Stimulated activated CD8-positive, alpha-beta memory T cell treated with anti-CD3 and anti-CD28 coated beads, Interleukin-15, amount 100 ng/mL, for 1 hour (primary cell): ENCODE results near the gene SETBP1.

Source experiments
- DNase-seq: peaks from one replicate; pipeline ENCODE4 v3.0.0-alpha.2; 2020; ENCODE audit warnings: low read depth

The SETBP1 gene

DNA sequence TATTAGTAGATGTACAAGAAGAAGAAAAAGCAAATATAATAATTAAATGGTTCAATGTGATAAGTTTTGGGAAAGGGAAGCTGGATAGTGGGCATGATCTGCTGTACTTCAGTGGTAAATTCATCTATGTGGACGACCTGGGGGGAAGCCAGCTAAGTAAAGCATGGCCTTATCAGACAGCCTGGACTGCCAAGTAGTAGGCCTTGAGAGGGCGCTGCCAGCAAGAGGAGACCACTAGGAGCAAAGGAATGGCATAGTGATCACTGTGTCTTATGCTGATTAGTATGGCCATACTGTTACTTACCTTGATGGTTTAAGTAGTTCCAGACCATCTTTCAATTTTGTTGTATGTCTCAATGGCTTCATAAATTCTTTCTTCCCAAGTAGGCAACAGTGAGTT lies 287.6 kb downstream of the SETBP1 start:
- DNase-seq, result no peak

DNA sequence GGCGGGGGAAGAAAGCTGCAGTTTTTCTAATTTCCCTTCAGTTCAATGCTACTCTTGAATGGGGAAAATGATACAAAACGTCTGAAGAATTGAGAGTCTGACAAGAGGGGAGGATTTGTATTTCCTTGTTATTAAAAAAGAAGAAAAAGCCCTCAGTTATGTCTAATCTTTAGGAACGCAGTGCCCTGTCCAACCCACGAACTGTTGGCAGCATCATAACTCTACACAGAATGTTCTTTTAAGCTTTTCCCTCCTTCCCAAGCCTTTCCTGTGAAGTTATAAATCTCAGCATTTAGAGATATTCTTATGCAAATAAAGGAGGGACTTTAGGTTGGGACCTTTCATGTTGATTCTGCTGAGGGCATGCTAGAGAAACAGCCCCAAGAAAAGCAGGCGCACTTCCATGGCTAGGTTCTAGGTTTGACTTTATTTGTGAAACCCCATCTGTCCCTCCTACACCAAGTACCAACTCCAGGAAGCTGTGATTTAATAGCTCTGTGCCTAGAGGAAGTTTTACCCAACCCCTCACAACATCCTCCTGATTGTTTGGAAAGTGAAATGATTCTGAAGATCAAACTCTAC lies 288.6 kb downstream of the SETBP1 start:
- DNase-seq, result no peak

DNA sequence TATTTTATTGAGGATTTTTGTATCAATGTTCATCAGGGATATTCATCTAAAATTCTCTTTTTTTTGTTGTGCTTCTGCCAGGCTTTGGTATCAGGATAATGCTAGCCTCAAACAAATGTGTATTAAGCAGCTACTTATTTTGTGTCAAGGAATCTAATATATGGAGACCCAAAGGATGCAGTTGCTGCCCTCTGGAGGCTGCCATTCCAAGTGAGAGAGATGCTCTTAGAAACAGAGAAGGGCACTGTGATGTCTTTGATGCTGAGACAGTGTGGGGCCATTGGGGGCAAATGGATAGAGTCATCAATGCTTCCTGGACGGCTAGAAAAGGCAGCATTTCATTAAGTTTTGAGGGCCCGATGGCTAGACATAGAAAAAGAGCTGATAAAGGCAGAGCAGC lies 292.6 kb downstream of the SETBP1 start:
- no peak for DNase-seq

DNA sequence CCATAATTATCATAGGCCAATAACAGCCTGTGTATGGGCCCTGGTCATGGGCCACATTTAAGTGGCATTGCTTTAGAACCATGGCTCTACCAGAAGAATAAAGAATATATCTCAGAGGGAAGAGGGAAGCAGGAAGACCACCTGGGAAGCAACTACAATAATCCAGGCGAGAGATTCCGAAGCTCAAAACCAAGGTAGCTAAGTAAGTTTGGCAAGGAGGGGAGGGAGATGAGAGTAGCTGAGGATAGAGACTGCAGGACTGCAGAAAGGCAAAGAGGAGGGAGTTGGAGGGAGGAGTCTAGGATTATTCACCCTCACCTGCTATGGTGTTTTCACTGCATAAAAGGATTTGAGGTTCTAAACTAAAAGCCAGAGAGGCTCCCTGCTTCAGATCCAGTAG lies 293.5 kb downstream of the SETBP1 start:
- no peak for DNase-seq

DNA sequence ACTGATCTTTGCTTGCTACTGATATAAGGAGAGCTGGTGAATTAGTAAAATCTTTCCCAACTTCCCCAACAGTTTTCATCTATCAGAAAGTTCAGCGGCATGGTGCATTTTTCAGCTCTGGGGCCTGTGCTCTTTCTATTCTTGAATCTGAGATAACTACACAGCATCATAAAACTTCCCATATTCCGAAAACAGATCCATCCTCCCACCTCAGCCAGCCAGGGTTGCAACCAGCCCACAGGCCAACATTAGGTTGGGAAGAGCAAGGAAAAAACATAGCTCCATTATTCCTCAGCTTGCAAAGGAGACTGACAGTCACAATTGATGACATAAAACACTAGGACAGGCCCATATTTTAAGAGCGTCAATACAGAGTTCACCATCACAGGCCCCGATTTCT lies 297.2 kb downstream of the SETBP1 start:
- no peak for DNase-seq

DNA sequence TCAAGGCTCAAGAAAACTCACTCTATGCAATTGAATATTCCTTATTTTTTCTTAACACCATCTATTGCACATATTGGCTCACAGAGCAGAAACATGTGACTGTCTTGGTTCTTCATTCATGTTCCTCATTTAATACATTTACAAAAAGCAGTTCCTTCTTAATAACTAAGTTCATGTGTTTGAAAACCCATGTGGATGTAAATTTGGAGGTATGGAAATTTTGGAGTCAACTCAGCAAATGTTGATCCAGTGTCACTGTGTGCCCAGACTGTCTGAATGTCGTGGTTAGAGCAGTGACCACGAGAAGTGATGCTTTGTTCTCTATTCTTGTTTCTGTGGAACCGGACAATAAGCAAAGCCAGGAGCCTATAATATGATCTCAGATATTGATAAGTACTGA lies 299.1 kb downstream of the SETBP1 start:
- no peak for DNase-seq

DNA sequence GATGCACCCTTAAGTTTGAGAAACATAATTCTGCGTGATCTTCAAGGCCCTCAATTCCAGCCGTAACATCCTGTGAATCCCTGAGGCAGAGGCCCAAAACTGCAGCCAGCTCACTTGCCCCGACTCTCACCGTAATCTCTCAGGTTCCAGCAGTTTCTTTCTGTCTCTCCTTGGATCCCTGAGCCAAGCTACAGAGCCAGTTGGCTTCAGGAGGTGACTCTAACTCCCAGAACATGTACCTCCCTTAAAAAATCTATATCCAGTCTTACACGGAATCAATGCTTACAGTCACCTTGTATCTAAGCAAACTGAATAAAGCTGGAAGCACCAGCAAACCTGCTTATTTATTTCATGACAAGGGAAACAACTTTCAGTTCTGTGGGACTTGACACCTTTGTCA lies 300.4 kb downstream of the SETBP1 start:
- DNase-seq, result no peak

DNA sequence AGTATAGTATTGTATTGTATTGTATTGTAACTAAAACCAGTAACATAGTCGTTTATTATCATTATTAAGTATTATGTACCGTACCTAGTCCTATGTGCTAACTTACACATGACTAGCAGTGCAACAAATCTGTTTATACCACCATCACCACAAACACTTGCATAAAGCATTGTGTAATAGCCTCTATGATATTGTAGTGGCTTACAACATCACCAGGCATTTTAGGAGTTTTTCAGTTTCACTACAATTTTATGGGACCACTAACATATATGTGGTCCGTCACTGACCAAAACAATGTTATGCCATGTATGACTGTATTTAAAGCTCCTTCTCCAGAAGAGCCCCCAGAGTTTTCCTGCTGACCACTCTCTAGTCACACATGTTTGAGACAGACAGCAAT lies 306.2 kb downstream of the SETBP1 start:
- no peak for DNase-seq

DNA sequence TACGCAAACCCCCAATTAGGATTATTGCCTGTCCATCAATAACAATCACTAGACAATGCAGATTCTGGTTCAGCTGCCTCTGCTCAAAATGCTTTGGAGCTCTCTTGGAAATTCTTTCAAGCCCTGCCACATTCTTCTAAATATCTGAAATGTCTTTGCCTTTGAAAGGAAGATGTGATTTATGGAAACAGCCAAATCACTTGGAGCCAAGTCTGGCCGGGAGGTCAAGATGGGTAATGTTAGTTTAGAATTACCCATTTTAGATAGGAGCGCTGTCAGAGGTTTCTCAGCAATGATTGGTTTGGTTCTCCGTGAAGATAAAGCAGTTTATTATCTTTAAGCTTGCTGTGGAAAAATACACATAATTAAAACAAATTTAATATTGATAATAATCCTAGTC lies 306.7 kb downstream of the SETBP1 start:
- DNase-seq, result no peak

DNA sequence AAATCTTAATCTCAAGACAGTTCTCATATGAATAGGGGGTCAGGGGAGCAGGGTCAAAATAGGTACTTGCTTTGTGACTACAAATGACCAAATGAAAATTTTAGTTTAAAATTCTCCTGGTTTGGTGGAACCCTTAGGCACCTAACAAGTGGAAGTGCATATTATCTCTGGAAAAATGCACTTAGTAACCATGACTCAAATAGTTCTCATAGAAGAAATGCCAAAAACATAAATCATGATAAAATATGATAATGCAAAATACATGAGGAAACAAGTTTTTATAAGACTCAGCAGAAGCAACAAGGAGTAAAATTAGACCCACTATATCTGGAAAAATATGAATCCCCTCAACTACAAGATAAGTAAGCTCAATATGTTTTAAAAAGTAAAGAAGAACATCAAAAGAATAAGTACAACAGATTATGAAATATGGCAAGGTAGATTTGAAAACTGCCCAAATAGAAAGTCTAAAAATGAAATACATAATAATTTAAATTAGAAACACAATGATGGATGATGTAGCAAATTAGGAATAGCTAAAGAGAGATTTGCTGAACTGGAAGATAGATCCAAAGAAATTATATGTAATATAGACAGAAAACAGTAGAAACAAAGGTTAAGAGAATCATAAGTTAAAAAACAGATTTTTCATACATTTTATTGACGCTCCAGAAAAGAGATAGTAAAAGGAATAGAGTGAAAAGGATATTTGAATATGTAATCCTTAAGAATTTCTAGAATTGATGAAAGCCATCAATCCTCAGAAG lies 308.3 kb downstream of the SETBP1 start:
- DNase-seq, result no peak

DNA sequence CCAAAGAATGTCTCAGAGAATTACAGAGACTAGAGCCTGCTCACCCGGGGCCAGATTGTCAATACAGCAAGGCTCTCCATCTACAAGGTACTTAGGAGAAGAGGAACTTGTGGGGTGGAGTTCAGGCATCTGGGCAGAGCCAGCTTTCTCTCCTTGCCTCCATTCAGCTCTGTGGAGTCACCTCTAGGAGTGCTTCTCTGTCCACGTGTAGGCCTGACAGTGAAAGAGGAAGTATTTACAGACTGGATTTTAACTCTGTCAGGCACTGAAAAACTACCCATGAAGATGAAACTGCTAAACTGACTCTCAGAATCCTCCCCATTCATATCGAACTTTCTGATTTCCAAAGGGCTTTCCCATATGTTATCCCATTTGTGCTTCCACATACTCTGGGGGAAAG lies 315.6 kb downstream of the SETBP1 start:
- DNase-seq, result no peak

DNA sequence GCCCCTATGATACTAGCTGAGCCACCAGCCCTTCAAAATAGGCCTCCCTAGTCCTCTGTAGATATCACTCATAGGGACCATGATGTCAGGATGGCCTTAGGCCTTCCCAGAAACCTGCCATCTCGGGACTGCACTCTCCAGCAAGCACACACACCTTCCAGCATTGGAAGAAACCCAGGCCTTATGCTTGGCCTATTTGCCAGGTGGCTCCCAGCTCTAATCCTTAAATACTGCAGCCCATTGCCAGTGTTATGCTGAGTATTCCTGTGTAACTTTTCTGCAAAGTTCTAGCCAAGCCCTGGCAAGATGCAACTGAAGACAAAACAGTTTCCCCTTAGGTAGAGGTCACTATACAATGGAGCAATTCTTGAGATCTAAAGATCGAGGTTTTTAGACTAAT lies 316.5 kb downstream of the SETBP1 start:
- no peak for DNase-seq

DNA sequence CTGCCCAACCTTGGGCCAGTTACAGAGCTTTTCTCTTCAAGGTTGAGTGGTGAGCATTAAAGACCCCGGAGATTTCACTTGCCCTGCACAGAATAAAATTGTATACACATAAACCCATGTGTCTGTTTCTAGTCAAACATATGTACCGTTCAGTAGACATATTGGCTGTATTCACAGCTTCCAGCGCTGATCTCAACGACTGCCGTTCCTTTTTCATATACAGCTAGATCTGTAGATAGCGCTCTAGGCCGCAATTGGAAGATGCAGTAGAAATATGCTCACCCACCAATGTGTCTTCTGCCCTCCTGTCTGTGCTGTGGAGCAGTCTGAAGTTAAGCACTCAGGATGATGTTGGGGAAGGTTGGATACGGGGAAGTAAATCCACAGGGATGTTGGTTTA lies 317.7 kb downstream of the SETBP1 start:
- no peak for DNase-seq

DNA sequence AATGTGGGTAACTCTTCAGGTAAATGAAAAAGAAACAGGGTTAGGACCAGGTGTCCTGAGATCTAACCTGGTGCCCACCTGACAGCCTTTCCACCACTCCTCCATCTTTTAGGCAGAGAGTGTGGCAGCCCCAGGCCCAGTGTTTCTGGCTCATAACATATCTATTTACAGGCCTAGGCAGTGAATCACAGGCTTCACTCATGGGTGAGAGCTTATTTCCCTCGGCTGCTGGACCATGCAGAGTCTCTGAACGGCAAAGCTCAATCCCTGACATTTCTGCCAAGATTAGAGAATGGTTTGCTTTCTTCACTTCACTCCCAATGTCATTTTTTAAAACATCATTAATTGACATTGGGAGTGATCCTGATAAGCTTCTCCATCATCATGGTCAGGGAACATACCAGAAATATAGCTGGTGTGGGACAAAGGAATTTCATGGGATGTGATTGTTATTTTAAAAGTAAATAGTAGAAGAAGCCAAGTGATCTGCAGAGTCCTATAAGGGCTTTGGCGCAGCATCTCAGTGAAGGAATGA lies 323.9 kb downstream of the SETBP1 start:
- no peak for DNase-seq

DNA sequence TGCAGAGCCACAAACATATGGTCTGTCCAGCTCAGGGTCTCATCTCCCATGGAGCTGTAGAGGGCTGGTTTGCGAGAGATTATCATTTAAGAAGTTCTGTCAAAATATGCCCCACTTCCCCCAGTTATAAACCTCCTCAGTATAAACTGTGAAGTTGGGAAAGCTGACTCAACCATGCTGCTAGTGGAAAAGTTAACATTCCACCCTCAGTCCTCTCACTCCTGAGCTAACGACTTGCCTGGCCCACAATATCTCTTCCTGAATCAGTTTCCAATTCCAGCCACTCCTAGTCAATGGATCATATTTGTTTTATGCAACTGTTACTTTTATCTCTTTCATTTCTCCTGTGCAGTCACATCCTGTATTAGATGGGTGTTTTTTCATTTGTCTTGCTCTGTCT lies 326.2 kb downstream of the SETBP1 start:
- no peak for DNase-seq

DNA sequence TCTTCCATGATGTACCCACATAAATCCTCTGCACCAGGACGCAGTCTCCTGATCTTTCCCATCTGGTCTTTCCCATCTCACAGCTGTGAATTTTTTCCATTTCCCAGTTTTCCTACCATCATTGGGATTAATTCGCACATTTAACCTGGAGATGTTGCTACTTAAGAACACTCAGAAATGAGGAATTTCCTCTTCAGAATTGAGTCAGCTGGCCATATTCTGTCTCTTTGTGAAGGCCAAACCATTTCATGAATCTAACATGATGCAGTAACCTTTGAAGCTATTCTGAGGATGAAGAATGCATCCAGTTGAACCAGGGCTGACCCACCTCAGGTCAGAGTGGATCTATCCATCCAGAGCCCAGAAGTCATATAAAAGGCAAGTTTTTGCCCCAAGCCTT lies 326.8 kb downstream of the SETBP1 start:
- DNase-seq, result no peak

DNA sequence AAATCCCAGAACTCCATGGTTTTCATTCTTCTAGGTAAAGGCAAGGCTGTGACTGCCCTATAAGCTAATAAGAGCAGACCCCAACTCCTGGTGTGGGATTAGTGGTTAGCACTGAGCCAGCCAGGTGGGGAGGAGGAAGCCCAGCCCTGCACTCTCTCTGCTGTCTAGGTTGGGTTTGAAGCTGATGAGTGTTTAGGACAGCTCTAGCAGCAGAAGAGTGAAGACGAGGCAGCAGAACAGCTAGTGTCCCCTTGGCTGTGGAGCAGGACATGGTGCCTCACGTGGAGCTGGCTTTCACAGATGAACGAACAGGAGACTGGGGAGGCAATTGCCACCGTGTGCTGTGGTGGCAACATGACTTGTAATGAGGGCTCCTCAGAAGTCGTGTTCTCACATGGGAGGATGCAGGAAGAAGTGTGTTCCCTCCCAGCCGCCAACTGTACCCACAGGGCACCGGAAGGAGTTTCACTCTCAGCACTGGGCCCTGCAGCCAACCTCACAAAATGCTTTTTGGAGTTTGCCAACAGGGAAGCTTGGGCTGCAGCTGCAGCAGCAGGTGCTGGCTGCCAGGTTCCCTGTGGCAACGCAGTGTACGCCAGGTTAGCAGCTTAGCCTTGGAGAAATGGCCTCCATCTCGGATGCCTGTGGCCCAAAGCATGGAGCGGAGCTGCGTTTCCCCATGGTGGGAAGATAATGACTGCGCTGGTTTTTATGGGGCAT lies 328.2 kb downstream of the SETBP1 start:
- DNase-seq, result no peak

DNA sequence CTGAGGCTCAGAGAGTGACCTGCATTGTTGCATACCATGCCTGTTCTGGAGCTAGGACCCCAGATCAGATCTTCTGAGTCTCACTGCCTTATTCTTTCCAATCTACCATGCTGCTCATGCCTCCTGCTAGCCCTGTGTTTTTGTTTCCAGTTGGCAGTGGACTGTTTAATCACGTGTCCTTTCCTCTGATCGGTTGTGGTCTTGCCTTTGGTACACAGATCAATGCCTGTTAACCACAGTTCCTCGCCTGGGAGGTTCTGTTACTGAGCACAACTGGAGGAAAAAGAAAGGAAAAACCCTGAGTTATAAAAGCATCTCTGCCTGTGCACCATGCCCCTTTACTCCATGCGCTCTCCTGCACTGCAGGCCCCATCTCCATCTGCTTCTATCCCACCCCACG lies 329.1 kb downstream of the SETBP1 start:
- DNase-seq, result no peak

DNA sequence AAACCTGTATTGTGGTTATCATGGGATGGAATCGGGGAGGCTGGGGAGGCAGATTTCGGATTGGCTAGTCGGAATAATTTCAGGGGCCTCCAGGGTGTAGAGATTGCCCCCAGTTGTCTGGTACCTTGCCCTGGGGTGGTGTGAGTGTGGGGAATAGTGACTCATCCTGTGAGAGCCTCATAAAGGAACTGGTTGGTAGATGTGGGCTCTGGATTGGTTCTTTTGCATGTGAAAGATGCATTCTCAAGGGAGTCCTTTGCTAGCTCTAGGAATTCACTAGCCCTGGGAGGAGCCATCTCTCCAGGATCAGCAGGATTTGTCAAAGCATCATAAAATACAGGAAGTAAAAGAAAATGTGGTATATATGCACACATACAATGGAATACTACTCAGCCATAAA lies 331.6 kb downstream of the SETBP1 start:
- no peak for DNase-seq

DNA sequence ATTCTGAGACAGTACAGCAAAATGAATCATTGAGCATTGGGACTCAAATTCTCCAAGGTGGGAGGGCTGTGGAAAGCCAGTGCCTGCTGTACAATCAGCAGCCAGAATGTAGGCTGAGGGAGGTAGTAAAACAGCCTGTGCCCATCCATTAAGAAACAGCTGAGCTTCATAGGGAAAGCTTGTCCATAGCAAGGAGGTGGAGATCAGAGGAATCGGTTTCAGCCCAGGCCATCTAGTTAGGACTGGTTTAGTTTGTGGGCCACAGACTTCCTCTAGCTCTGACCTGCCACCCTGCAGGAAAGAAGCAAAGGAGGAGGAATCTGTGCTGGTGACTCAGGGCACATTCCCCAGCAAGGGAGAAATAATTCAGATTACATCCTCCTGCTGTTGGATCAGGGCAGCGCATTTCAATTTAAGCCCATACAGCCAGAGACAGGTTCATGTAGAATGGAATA lies 333.4 kb downstream of the SETBP1 start:
- no peak for DNase-seq

DNA sequence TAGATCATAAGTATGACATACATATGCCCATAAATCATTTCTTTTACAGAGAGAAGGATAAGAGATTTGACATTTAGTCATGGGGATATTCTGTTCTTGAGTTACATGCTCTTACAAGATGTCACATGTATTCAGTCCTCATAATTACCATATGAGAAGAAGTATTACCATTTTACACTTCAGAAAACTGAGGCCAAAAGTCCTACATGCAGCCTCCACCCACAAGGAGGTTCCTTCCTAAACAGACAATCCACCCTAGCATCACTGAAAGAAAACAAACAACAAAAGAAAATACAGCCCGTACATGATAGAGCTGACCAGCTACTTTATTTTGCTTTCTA lies 335.1 kb downstream of the SETBP1 start:
- DNase-seq, result no peak

DNA sequence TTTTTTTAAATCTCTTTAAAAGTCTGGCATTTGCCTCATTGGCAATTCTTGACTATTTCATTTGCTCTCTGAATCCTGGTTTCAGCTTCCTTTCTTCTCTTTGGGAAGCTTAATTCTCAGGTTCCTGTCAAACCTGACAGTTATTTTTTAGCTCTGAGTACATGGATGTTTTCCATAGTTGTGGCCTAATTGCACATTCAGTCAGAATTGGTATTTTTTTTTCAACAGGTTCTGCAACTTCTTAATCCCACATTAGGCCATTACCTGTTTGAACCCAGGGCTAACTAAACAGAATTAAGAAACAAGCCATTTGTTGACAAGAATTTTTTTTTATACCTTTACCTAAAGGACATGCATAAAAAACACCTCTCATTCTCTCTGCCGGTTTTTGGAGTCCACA lies 338.8 kb downstream of the SETBP1 start:
- no peak for DNase-seq

DNA sequence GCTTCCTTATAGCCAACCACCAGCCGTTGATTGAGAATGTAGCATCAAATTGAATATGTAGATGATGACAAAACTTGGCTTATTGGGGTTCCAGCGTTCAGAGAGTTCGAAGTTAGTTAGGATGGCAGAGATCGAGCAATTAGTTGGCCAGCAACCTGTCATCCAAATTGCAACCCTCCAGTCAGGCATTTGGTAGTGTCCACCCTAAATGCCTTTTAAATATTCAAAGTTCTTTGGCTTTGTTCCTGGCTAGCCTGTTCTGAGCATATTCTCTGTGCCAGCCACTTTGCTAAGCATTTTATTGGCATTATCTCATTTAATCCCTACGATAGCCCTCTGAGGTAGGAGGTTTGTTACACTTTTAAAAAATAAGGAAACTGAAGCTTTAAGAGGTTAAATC lies 342.8 kb downstream of the SETBP1 start:
- no peak for DNase-seq
